Astrocyte (in vitro differentiated cells and primary cell): Measurements from ENCODE around the gene MYOM3.

Source experiments
- EZH2 ChIP-seq: IDR thresholded peaks from 2 replicates; pipeline ENCODE4 v1.6.1; 2012; ENCODE audit warnings: mild to moderate bottlenecking, low read length, inconsistent platforms; ENCODE audit not compliant: insufficient read depth
- TF ChIP-seq, protein P1 (sequence below): IDR thresholded peaks from 2 replicates; pipeline ENCODE4 v1.5.1; 2011; ENCODE audit warnings: low read depth, mild to moderate bottlenecking, inconsistent platforms, low read length, moderate library complexity; ENCODE audit not compliant: insufficient read depth

DNA sequence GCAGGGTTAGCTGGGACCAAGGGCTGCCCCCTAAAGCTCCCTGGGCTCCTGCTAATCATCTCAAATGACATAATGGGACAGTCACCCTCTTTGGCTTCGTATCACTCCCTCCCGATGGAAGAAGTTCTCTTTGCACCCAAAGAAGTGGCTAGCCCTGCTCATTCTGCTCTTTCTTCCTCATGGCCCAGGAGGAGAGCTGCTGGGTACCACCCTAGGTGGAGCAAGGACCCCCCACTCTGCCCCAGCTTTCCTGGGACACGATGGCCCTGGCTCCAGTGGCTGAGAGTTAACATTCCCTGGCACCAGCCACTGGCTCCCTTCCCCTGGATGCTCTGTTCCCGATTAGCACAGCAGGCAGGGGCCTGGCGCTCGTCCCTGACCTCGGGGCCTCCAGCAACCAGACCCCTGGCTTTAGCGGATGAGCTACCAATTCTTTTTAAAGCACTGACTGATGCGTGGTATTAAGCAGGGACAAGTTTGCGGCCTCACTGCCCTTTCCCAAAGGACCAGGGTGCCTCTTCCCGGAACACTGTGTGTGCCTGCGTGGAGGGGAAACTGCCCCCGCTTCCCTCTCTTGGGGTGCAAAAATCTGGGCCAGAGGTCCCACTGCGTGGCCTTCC, 1.2 kb downstream of the MYOM3 start:
- no peak for TF ChIP-seq EZH2
- TF ChIP-seq, protein P1, sequence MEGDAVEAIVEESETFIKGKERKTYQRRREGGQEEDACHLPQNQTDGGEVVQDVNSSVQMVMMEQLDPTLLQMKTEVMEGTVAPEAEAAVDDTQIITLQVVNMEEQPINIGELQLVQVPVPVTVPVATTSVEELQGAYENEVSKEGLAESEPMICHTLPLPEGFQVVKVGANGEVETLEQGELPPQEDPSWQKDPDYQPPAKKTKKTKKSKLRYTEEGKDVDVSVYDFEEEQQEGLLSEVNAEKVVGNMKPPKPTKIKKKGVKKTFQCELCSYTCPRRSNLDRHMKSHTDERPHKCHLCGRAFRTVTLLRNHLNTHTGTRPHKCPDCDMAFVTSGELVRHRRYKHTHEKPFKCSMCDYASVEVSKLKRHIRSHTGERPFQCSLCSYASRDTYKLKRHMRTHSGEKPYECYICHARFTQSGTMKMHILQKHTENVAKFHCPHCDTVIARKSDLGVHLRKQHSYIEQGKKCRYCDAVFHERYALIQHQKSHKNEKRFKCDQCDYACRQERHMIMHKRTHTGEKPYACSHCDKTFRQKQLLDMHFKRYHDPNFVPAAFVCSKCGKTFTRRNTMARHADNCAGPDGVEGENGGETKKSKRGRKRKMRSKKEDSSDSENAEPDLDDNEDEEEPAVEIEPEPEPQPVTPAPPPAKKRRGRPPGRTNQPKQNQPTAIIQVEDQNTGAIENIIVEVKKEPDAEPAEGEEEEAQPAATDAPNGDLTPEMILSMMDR = no peak
